ENCODE data around the gene PPP6R1.

DNA sequence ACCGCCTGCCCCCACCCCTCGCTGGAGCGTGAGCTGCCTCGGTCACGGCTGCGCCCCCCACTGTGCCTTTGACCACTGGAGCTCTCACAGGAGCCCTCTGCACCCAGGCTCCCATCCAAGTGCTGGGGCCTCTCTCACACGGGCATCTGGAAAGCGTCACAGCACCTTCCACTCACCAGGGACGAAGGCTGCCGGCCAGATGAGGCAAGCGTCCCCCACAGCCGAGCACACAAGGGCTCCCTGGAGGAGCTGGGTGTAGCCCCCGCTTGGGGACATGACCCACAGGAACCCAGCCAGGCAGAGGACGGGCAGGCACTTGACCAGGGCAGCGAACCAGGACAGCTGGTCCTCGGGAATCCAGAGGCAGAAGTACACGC lies 30.8 kb downstream of the PPP6R1 start:
- no peak for TF ChIP-seq MAX (IDR thresholded peaks at IDR 0.05)
- TF ChIP-seq FOSL2 (CRISPR knock-in tag; IDR thresholded peaks at IDR 0.05): no peak
- TF ChIP-seq, protein P1, sequence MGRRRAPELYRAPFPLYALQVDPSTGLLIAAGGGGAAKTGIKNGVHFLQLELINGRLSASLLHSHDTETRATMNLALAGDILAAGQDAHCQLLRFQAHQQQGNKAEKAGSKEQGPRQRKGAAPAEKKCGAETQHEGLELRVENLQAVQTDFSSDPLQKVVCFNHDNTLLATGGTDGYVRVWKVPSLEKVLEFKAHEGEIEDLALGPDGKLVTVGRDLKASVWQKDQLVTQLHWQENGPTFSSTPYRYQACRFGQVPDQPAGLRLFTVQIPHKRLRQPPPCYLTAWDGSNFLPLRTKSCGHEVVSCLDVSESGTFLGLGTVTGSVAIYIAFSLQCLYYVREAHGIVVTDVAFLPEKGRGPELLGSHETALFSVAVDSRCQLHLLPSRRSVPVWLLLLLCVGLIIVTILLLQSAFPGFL (CRISPR knock-in tag; IDR thresholded peaks at IDR 0.05): no peak
- TF ChIP-seq, protein P2, sequence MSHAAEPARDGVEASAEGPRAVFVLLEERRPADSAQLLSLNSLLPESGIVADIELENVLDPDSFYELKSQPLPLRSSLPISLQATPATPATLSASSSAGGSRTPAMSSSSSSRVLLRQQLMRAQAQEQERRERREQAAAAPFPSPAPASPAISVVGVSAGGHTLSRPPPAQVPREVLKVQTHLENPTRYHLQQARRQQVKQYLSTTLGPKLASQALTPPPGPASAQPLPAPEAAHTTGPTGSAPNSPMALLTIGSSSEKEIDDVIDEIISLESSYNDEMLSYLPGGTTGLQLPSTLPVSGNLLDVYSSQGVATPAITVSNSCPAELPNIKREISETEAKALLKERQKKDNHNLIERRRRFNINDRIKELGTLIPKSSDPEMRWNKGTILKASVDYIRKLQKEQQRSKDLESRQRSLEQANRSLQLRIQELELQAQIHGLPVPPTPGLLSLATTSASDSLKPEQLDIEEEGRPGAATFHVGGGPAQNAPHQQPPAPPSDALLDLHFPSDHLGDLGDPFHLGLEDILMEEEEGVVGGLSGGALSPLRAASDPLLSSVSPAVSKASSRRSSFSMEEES (CRISPR knock-in tag; IDR thresholded peaks at IDR 0.05): no peak
- no peak for TF ChIP-seq JUND (CRISPR knock-in tag; IDR thresholded peaks at IDR 0.05)
- TF ChIP-seq ZNF354B (CRISPR knock-in tag; IDR thresholded peaks at IDR 0.05): no peak
- TF ChIP-seq ZNF549 (CRISPR knock-in tag; IDR thresholded peaks at IDR 0.05): no peak
- TF ChIP-seq, protein P3, sequence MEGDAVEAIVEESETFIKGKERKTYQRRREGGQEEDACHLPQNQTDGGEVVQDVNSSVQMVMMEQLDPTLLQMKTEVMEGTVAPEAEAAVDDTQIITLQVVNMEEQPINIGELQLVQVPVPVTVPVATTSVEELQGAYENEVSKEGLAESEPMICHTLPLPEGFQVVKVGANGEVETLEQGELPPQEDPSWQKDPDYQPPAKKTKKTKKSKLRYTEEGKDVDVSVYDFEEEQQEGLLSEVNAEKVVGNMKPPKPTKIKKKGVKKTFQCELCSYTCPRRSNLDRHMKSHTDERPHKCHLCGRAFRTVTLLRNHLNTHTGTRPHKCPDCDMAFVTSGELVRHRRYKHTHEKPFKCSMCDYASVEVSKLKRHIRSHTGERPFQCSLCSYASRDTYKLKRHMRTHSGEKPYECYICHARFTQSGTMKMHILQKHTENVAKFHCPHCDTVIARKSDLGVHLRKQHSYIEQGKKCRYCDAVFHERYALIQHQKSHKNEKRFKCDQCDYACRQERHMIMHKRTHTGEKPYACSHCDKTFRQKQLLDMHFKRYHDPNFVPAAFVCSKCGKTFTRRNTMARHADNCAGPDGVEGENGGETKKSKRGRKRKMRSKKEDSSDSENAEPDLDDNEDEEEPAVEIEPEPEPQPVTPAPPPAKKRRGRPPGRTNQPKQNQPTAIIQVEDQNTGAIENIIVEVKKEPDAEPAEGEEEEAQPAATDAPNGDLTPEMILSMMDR (CRISPR knock-in tag; IDR thresholded peaks at IDR 0.05): no peak
- TF ChIP-seq, protein P4, sequence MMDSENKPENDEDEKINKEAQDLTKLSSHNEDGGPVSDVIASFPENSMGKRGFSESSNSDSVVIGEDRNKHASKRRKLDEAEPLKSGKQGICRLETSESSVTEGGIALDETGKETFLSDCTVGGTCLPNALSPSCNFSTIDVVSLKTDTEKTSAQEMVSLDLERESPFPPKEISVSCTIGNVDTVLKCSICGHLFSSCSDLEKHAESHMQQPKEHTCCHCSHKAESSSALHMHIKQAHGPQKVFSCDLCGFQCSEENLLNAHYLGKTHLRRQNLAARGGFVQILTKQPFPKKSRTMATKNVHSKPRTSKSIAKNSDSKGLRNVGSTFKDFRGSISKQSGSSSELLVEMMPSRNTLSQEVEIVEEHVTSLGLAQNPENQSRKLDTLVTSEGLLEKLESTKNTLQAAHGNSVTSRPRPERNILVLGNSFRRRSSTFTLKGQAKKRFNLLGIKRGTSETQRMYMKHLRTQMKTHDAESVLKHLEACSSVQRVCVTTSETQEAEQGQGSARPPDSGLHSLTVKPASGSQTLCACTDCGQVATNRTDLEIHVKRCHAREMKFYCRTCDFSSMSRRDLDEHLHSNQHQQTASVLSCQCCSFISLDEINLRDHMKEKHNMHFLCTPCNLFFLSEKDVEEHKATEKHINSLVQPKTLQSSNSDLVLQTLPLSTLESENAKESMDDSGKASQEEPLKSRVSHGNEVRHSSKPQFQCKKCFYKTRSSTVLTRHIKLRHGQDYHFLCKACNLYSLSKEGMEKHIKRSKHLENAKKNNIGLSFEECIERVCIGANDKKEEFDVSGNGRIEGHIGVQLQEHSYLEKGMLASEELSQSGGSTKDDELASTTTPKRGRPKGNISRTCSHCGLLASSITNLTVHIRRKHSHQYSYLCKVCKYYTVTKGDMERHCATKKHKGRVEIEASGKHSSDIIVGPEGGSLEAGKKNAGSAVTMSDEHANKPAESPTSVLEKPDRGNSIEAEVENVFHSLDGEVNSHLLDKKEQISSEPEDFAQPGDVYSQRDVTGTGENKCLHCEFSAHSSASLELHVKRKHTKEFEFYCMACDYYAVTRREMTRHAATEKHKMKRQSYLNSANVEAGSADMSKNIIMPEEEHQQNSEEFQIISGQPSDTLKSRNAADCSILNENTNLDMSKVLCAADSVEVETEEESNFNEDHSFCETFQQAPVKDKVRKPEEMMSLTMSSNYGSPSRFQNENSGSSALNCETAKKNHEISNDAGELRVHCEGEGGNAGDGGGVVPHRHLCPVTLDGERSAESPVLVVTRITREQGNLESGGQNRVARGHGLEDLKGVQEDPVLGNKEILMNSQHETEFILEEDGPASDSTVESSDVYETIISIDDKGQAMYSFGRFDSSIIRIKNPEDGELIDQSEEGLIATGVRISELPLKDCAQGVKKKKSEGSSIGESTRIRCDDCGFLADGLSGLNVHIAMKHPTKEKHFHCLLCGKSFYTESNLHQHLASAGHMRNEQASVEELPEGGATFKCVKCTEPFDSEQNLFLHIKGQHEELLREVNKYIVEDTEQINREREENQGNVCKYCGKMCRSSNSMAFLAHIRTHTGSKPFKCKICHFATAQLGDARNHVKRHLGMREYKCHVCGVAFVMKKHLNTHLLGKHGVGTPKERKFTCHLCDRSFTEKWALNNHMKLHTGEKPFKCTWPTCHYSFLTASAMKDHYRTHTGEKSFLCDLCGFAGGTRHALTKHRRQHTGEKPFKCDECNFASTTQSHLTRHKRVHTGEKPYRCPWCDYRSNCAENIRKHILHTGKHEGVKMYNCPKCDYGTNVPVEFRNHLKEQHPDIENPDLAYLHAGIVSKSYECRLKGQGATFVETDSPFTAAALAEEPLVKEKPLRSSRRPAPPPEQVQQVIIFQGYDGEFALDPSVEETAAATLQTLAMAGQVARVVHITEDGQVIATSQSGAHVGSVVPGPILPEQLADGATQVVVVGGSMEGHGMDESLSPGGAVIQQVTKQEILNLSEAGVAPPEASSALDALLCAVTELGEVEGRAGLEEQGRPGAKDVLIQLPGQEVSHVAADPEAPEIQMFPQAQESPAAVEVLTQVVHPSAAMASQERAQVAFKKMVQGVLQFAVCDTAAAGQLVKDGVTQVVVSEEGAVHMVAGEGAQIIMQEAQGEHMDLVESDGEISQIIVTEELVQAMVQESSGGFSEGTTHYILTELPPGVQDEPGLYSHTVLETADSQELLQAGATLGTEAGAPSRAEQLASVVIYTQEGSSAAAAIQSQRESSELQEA (CRISPR knock-in tag; IDR thresholded peaks at IDR 0.05; ENCODE audit: not compliant biosample characterization): no peak
